ENCODE data around the gene PAX2.
"Not testable (repeated sequence)": the region's sequence is repeated elsewhere in the genome, so short reads cannot be mapped to it uniquely, and the experiment has no call there.

Gene PAX2

GRCh38 chr10:100744987-100745881 is at the start of gene PAX2:
Gene PAX2 (plus strand): TSS chr10:100745582. CDS start chr10:100746261, 679 bp downstream.
- no peak for DNase-seq

GRCh38 chr10:100696477-100696901 is 48.9 kb upstream of the PAX2 start:
- DNase-seq: no peak

DNA sequence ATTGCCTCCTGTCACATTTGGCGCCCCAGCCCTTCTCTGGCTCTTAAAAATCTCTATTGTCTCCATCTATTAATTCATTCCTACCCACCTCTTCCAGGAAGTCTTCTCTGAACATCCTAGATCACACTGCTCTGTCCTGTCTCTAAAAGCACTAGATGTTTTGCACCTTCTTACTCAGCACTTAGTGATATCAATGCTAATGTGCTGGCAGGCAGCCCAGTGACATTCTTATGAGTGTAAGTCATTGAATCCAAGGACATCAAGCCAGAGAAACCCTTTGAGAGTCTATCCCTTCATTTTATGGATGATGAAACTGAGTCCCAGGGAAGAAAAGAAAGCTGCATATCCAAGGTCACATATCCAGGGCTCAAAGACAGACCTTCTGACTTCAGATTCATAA is 48.3 kb upstream of the PAX2 start:
- DNase-seq: no peak

DNA sequence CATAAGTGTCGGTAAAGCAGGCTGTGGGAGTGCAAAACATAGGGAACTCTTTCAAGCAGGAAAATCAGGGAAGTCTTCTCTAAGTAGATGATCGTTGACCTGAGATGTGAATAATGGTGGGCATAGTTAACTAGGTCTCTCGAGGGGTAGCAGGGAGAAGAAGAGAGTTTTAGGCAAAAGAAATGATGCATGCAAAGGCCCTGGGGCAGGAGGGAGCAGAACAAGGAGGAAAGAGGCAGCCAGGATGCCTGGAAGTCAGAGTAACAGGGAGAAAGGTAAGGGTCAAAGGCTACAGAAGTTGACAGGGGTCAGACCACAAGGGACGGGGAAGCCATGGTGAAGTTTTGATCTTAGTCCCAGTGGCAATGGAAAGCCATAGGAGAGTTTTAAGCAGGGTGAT is 47.8 kb upstream of the PAX2 start:
- no peak for DNase-seq

DNA sequence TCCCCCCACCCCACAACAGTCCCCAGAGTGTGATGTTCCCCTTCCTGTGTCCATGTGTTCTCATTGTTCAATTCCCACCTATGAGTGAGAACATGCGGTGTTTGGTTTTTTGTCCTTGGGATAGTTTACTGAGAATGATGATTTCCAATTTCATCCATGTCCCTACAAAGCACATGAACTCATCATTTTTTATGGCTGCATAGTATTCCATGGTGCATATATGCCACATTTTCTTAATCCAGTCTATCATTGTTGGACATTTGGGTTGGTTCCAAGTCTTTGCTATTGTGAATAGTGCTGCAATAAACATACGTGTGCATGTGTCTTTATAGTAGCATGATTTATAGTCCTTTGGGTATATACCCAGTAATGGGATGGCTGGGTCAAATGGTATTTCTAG is 43.7 kb upstream of the PAX2 start:
- not testable (repeated sequence) for DNase-seq

GRCh38 chr10:100705139-100705538 is 40.2 kb upstream of the PAX2 start:
- DNase-seq: no peak

- DNase-seq: no peak
These were observed 38.0 kb upstream of the PAX2 start for GRCh38 chr10:100707261-100707848.

GRCh38 chr10:100709146-100710082 is 36.0 kb upstream of the PAX2 start:
- no peak for DNase-seq

GRCh38 chr10:100710151-100710871 is 35.1 kb upstream of the PAX2 start:
- no peak for DNase-seq

DNA sequence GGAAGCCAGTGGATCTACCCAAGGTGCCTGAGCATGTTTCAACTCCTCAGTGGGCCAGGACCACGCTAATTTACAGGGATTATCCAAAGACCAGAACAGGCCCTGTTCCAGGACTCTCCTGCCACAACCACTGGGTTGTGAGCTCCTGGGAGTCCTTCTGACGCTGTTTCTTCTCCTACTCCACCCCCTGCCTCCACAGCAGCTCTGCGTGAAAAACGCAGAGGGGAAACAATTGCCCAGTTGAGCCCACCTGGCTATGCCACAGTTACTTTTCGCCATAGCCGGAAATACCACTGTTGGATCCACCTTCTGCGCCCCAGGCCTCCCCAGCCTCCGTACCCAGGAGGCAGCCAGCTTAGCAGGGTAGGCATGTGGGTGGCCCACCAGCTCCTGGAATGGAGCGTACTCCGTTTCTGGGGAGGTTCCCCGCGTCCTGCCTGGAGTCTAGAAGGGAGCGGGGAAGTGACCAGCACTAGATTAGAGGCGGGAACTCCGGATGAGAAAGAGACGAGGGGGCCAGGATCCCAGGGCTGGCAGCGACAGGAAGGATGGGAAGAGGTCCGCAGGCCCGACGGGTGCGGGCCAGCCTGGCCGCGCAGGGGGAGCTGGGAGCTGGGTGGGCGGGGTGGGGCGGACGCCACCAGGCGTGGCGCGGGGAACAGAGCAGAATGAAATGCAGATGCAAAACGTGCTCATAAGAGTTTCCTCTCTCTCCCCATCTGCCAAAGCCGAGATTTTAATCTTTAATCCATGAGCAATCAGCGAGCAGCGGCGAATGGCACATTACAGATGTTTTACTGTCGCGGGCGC is 32.1 kb upstream of the PAX2 start:
- no peak for DNase-seq

DNA sequence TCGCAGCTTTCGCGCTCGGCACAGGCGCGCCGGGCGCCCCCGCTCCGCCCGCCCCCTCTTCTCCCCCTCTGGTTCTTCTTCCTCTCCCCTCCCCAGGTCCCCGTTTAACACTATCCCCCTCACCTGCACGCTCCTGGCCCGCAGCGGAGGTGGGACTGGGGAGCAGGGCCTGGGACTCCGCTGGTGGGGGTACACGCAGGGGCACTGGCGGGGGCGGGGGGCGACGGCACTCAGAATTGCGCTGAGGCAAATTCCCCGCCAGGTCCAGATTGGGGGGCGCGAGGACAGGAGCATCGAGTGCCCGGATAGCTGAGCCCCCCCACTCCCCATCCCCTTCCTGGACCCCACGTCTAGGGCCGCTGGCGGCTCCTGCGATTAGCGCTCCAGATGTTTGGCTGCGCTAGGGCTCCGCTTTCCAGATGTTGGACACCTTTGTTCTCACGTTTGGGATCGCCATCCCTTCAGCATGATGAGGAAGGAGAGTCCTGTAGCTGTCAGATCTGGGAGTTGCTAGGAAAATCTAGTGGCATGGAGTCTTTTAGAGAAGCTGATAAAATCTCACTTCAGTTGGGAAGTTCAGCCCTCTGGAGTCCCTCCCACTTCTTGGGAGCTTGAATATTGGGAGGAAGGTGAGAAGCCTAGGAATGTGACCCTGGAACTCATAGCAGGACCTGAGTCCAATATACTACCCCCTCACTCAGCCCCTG is 31.4 kb upstream of the PAX2 start:
- no peak for DNase-seq

- no peak for DNase-seq
These were observed 30.8 kb upstream of the PAX2 start for GRCh38 chr10:100714566-100714950.

DNA sequence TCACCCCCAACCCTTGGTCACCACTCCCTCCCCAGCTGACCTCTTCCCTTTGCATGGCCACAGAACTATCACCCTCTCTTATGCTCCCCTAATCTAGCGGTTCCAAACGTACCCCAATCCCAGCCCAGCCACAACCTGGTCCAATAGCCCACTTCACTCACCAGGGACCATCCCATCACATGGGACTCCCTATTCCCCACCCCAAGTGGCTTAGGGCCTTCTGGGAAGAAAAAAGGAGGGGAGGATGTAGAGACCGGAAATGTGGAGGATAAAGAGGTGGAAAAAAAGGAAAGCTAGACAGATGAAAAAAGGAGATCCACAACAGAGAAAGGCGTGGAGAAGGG is 30.3 kb upstream of the PAX2 start:
- no peak for DNase-seq

- DNase-seq: no peak
These were observed 29.7 kb upstream of the PAX2 start for GRCh38 chr10:100715445-100716385.

DNA sequence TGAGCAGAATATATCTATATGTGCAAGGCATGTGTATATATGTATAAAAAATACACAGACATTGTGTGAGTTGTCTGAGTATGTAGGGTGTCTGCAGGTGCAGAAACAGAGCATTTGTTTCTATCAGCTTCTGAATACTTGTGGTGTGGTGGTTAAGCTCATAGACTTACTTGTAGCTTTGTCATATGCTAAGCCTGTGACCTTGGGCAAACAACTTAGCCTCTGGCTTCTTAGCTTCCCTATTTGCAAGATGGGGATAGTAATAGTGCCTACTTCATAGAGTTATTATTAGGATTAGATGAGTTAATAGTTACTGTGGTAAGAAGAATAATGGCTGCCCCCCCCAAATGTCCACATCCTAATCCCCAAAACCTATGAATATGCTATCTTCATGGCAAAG is 28.2 kb upstream of the PAX2 start:
- DNase-seq: no peak

GRCh38 chr10:100718197-100718742 is 27.1 kb upstream of the PAX2 start:
- no peak for DNase-seq

DNA sequence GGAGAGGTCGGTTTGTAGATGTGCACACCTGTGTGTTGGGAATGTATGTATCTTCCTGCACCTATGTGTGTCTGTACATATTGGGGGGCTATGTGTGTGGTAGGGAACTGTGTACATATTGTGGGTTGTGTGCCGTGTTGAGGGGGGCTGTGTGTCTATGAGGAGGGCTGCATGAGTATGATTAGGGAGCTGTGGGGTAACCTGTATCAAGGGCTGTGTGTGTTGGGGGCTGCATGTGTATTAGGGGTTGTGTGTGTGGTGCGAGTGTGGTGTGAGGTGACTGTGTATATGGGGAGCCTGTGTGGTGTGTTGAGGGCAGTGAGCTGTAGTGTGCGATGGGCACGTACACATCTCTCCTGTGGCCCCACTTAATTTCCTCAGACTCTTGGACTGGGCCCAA is 22.2 kb upstream of the PAX2 start:
- no peak for DNase-seq

GRCh38 chr10:100723770-100724530 is 21.4 kb upstream of the PAX2 start:
- DNase-seq: no peak

GRCh38 chr10:100724531-100725027 is 20.8 kb upstream of the PAX2 start:
- no peak for DNase-seq

Measured in bone marrow (tissue), 2 donors.